Mononuclear cell (primary cell): Measurements from ENCODE around the gene ESR1. TPM values are rescaled to one million over a fixed set of nuclear protein-coding genes. Genes with fewer than 3 reads are reported as not detected.
"Not testable (repeated sequence)": the region's sequence is repeated elsewhere in the genome, so short reads cannot be mapped to it uniquely, and the experiment has no call there.

Experiments used
- H3K27me3 ChIP-seq: 2 replicates; pipeline ENCODE4 v1.6.0; 2011; ENCODE audit warnings: low read length, control low read depth; ENCODE audit not compliant: insufficient read depth
- H3K4me1 ChIP-seq: 2 replicates; pipeline ENCODE4 v1.5.1; 2011; ENCODE audit warnings: mild to moderate bottlenecking, low read length, control low read depth; ENCODE audit not compliant: insufficient read depth
- H3K4me3 ChIP-seq: 2 replicates; pipeline ENCODE4 v1.5.1; 2011; ENCODE audit warnings: mild to moderate bottlenecking, low read length, moderate library complexity
- H3K9me3 ChIP-seq: 2 replicates; pipeline ENCODE4 v1.5.1; 2011; ENCODE audit warnings: low read depth, mild to moderate bottlenecking, control low read depth, low read length
- total RNA-seq: library from RNA; depleted of rRNA; stranded (reverse); fragments of >200 nt; gene quantifications from one replicate; pipeline ENCODE4 v1.2.3, GENCODE V29; 2012

ESR1 gene
- total RNA-seq, 1 donor: 0.63 TPM

DNA sequence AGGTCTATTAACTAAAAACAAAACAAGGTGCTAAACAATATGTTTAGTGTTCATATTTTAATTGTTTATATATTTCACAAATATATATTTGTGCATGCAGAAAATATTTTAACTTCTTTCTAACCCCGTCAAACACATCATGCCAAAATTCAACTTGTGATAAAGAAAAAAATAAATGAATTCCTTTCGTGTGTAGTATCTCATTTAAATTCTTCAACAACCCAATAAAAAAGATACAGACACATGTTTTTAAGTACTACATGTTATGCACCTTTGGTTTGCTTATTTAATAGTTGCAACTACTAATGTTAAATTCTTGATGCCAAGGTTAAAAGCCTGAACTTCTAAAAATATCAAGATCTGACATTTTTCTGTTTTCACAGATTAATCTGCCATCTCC, 252.4 kb downstream of the ESR1 start:
- H3K27me3 ChIP-seq: no peaks in the 10 kb centered on the region
- H3K9me3 ChIP-seq: no peaks in the 10 kb centered on the region
- no peak overlapping the region for H3K4me3 ChIP-seq
- H3K4me1 ChIP-seq: no peaks in the 10 kb centered on the region

DNA sequence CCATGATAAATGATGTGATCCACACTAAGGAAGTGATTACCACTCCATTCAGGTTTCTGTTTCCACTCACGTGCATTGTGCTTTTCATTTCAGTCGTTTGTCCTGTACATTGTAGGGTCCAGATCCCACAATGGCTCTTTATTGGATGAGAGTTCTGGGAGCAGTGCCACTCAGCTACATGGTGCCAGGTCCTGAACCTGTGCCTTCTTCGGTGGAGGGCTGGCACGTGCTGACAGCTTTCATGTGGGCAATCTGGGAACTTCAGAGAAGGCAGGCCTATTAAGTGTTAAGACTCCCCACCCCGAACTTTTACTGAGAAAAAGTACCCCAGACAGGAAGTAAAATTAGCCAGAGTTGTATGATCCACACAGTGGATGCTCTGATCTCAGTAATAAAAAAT, 255.0 kb downstream of the ESR1 start:
- Histone ChIP-seq H3K27me3 (no peaks in the 10 kb centered on the region), H3K4me1 (no peaks in the 10 kb centered on the region)

DNA sequence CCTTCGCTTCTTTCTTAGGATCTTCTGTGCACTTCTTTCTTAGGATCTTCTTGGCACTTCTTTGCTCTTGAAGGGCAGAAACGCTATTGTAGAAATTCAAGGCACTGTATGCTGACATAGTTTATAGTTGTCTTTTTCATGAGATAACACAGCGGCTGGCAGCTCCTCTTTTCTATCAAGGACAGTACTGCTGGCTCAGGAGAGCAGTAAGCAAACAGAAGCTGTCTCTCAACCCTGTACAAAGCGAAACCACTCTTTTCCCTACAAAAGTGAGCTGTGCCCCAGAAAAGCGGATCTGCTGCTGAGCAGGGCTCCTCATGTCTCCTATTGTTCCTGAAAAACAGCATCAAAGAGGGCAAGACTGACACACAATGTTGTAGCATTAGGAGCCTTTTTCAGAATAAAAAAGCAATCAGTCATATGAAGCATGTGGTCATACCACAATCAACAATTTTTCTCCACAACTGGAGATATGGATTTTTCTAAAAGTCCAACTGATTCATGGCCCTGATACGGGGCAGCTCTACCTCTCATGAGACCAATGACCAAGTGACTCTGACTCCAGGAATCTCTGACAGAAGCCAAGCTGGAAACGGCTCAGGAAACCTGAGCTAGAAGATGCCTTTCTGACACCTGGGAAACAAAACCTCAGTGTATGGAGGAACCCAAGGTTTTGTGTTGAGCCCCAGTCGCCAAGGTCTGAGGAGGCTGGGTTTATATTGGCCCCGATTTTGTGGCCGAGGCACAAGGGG, 255.9 kb downstream of the ESR1 start:
- Histone ChIP-seq H3K4me3 (no peak overlapping the region), H3K4me1 (no peaks in the 10 kb centered on the region), H3K9me3 (no peaks in the 10 kb centered on the region), H3K27me3 (no peaks in the 10 kb centered on the region)

More for the DNA sequence above, 255.0 kb downstream of the ESR1 start:
- Histone ChIP-seq H3K9me3 (no peaks in the 10 kb centered on the region), H3K4me3 (no peak overlapping the region)

DNA sequence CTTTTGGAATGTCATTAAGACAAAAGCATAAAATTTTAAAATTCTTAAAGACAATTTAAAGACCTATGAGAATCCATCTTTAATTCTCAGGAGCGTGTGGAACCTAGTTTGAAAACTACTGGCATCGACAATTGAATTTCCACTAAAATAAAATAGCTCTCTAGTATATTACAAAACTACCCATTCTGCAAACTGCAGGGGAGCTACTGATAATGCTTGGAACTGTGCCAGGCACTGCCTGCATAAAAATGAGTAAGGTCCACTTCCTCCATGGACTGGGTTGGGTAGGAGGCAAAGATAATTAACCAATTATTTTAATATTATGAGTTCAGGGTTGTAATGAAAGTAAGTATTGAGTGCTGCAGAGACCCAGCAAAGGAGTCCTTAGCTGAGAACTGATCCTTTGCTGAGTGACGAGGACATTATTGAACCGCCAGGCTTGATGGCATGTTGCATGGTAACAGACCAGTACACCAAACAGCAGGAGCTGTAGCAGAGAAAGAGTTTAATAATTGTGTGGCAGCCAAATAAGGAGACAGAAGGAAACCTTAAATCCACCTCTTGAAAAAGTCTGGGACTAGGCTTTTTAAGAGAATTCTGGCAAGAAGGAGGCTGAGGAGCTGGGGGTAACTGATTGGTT, 261.3 kb downstream of the ESR1 start:
- H3K4me3 ChIP-seq: no peak overlapping the region
- H3K27me3 ChIP-seq: no peaks in the 10 kb centered on the region
- H3K9me3 ChIP-seq: no peaks in the 10 kb centered on the region
- H3K4me1 ChIP-seq: no peaks in the 10 kb centered on the region

DNA sequence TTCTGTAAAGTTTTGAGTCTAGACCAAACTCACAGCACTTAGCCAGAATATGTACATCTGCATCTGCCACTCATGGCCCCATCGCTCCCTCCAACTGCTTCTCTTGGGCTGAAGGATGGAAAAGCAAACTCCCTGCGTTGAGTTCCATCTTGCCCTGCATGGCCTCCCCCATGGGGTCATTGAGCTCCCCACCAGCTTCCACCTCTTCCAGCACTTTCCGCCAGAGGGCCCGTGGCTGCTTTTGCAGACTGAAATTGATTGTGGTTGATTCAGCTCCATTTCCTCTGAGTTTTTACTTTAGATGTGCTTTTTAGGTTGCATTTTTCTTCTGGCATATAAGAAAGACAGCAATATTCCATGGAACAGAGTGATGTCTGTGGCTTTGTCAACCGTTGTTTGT, 263.1 kb downstream of the ESR1 start:
- Histone ChIP-seq H3K4me1 (no peaks in the 10 kb centered on the region), H3K9me3 (no peaks in the 10 kb centered on the region), H3K4me3 (no peak overlapping the region), H3K27me3 (no peaks in the 10 kb centered on the region)

DNA sequence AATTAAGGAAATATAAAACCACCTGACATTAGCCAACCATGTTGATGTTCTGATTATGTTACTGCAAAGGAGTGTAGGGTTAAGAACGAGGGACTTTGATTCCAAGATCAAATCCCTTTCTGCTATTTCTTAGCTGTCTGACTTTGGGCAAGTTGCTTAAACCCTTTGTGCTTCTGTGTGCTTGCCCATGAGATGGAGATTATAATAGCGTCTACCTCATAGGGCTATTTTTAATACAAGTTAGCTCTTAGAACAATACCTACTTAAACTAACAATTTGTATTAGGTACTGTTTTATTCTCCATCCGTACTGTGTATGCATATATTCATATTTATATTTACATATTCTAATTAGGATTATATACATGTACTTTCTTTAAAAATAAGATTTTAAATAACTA, 263.8 kb downstream of the ESR1 start:
- Histone ChIP-seq H3K4me1 (no peaks in the 10 kb centered on the region), H3K9me3 (no peaks in the 10 kb centered on the region), H3K4me3 (no peak overlapping the region), H3K27me3 (no peaks in the 10 kb centered on the region)

GRCh38 chr6:152071843-152072242, 264.4 kb downstream of the ESR1 start:
- H3K27me3 ChIP-seq: no peaks in the 10 kb centered on the region
- H3K4me3 ChIP-seq: no peak overlapping the region
- H3K9me3 ChIP-seq: no peaks in the 10 kb centered on the region
- no peaks in the 10 kb centered on the region for H3K4me1 ChIP-seq

DNA sequence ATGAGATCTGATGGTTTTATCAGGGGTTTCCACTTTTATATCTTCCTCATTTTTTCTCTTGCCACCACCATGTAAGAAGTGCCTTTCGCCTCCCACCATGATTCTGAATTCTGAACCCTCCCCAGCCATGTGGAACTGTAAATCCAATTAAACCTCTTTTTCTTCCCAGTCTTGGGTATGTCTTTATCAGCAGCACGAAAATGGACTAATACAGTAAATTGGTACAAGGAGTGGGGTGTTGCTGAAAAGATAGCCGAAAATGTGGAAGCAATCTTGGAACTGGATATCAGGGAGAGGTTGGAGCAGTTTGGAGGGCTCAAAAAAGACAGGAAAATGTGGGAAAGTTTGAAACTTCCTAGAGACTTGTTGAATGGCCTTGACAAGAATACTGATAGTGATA, 268.8 kb downstream of the ESR1 start:
- H3K27me3 ChIP-seq, H3K4me3 ChIP-seq, H3K9me3 ChIP-seq, H3K4me1 ChIP-seq: not testable (repeated sequence)

DNA sequence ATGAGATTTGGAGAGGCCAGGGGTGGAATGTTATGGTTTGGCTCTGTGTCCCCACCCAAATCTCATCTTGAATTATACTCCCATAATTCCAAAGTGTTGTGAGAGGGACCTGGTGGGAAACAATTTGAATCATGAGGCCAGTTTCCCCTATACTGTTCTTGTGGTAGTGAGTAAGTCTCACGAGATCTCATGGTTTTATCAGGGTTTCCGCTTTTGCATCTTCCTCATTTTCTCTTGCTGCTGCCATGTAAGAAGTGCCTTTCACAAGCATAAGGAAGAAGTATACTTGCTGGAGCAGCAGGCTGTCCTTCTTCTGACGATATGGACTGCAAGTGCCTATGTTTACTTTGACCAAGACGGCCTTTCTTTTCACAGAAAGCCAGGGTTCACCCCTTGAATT, 270.5 kb downstream of the ESR1 start:
- no peaks in the 10 kb centered on the region for H3K27me3 ChIP-seq
- H3K4me1 ChIP-seq: no peaks in the 10 kb centered on the region
- H3K4me3 ChIP-seq: no peak overlapping the region
- no peaks in the 10 kb centered on the region for H3K9me3 ChIP-seq

GRCh38 chr6:152078804-152079203, 271.3 kb downstream of the ESR1 start:
- Histone ChIP-seq H3K4me1 (no peaks in the 10 kb centered on the region), H3K27me3 (no peaks in the 10 kb centered on the region), H3K9me3 (no peaks in the 10 kb centered on the region), H3K4me3 (no peak overlapping the region)

DNA sequence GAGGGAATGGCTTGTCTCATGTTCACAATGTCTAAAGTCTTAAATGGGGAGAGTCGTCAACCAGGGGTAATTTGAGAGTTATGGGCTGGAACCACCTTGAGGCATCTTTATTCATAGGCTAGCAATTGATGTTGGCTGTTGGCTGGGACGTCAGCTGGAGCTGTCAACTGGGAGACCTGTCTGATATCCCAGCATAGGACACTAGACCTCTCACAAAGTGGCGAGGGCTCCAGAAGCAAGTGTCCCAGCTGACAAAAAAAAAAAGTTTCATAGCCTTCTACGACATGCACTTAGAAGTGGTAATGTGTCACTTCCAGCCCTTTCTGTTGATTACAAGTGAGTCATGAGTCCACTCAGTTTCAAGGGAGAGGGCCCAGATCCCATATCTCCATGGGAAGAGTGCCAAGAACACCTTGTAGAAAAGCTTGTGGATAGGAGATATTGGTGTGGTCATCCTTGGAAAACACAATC, 278.0 kb downstream of the ESR1 start:
- no peak overlapping the region for H3K4me3 ChIP-seq
- no peaks in the 10 kb centered on the region for H3K9me3 ChIP-seq
- H3K27me3 ChIP-seq: no peaks in the 10 kb centered on the region
- H3K4me1 ChIP-seq: no peaks in the 10 kb centered on the region

GRCh38 chr6:152086223-152086873, 278.9 kb downstream of the ESR1 start:
- H3K4me3 ChIP-seq: no peak overlapping the region
- H3K27me3 ChIP-seq: no peaks in the 10 kb centered on the region
- no peaks in the 10 kb centered on the region for H3K9me3 ChIP-seq
- no peaks in the 10 kb centered on the region for H3K4me1 ChIP-seq

- no peaks in the 10 kb centered on the region for H3K4me1 ChIP-seq
- no peak overlapping the region for H3K4me3 ChIP-seq
- H3K9me3 ChIP-seq: no peaks in the 10 kb centered on the region
- H3K27me3 ChIP-seq: no peaks in the 10 kb centered on the region
Measured at GRCh38 chr6:152087096-152087495, 279.6 kb downstream of the ESR1 start.

DNA sequence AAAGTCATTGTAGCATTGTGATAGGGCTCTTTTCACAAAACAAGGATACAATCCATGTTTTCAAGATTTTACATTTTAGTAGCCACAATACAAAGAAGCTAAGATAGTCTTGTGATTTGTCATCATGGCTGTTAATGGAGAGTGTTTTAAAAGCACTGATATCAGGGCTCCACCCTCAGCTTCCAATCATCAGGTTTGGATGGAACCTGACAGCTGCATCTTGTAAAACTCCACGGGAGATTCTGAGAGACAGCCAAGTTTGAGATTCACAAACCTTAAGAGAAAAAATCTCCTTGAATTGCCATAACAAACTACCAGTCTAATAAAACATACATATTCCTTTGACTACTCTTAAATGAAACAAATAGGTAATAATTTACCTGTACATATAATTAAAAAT, 280.2 kb downstream of the ESR1 start:
- Histone ChIP-seq H3K4me1 (no peaks in the 10 kb centered on the region), H3K9me3 (no peaks in the 10 kb centered on the region), H3K27me3 (no peaks in the 10 kb centered on the region), H3K4me3 (no peak overlapping the region)

- no peak overlapping the region for H3K4me3 ChIP-seq
- no peaks in the 10 kb centered on the region for H3K9me3 ChIP-seq
- no peaks in the 10 kb centered on the region for H3K27me3 ChIP-seq
- H3K4me1 ChIP-seq: no peaks in the 10 kb centered on the region
Measured at GRCh38 chr6:152089992-152090391, 282.5 kb downstream of the ESR1 start.
